GM18519 (cell line): ENCODE results near the gene LCT.
A peak's percentile ranks its signal among the peaks of the same experiment; 100 is the strongest.
"Not testable (repeated sequence)": the region's sequence is repeated elsewhere in the genome, so short reads cannot be mapped to it uniquely, and the experiment has no call there.

Experiments
- ATAC-seq: cut with Tn5 transposase; IDR thresholded peaks from one replicate; pipeline ENCODE4 v1.9.1; 2021; ENCODE audit warnings: mild to moderate bottlenecking, moderate library complexity; ENCODE audit not compliant: unreplicated experiment, low FRiP score

Gene LCT

GRCh38 chr2:135836596-135837270, at the start of gene LCT:
Gene LCT (minus strand): TSS chr2:135837184. CDS start chr2:135837169, 15 bp downstream.
- no peak for ATAC-seq

GRCh38 chr2:135885709-135886108, 48.7 kb upstream of the LCT start:
- ATAC-seq = no peak

- no peak for ATAC-seq
Observed at GRCh38 chr2:135882415-135882814, 45.4 kb upstream of the LCT start.

GRCh38 chr2:135876770-135877169, 39.8 kb upstream of the LCT start:
- ATAC-seq = not testable (repeated sequence)

- ATAC-seq = peak; percentile 81
Observed at GRCh38 chr2:135876066-135876711, 39.2 kb upstream of the LCT start, which contains the start of gene MCM6. Gene MCM6 (minus strand): TSS chr2:135876443. CDS start chr2:135876365, 78 bp downstream.

GRCh38 chr2:135875491-135876065, 38.6 kb upstream of the LCT start:
- ATAC-seq = peak; percentile 53

GRCh38 chr2:135874777-135875365, 37.9 kb upstream of the LCT start:
- ATAC-seq = no peak

- ATAC-seq = peak; percentile 51
Observed at GRCh38 chr2:135870571-135870970, 33.6 kb upstream of the LCT start.

GRCh38 chr2:135863233-135863632, 26.2 kb upstream of the LCT start:
- ATAC-seq = no peak

GRCh38 chr2:135862718-135863117, 25.7 kb upstream of the LCT start:
- no peak for ATAC-seq

- ATAC-seq = no peak
Observed at GRCh38 chr2:135853401-135853800, 16.4 kb upstream of the LCT start.

GRCh38 chr2:135851858-135852257, 14.9 kb upstream of the LCT start:
- no peak for ATAC-seq

GRCh38 chr2:135850892-135851668, 14.1 kb upstream of the LCT start:
- no peak for ATAC-seq

GRCh38 chr2:135849087-135849486, 12.1 kb upstream of the LCT start:
- ATAC-seq = no peak

- no peak for ATAC-seq
Observed at GRCh38 chr2:135845997-135846396, 9.0 kb upstream of the LCT start.

GRCh38 chr2:135845257-135845656, 8.3 kb upstream of the LCT start:
- ATAC-seq = no peak

GRCh38 chr2:135844301-135844895, 7.4 kb upstream of the LCT start:
- ATAC-seq = no peak

GRCh38 chr2:135843671-135844070, 6.7 kb upstream of the LCT start:
- ATAC-seq = no peak

- ATAC-seq = no peak
Observed at GRCh38 chr2:135840601-135841000, 3.6 kb upstream of the LCT start.

- ATAC-seq = no peak
Observed at GRCh38 chr2:135839713-135840112, 2.7 kb upstream of the LCT start.
